ENCODE measurements around the gene PLAC8. TPM values are rescaled to one million over a fixed set of nuclear protein-coding genes. Genes with fewer than 3 reads are reported as not detected.

PLAC8 gene
- polyA plus RNA-seq, result 0.61 to 1.5 TPM (median 1.3 TPM) in 3 replicates
- polyA plus RNA-seq (2011; ENCODE audit: low read depth), result not detected
- polyA plus RNA-seq (2011; cell fraction: cytosol; rRNA removed), result 0.61 and 0.98 TPM in 2 replicates
- polyA plus RNA-seq (2011; cell fraction: nucleus; rRNA removed), result 0.66 and 0.81 TPM in 2 replicates
- 0.48 and 0.91 TPM in 2 replicates for polyA plus RNA-seq (2012; ENCODE audit: low replicate concordance)
- 0.53 to 1.0 TPM in 2 of 3 replicates, not detected in the other for polyA minus RNA-seq
- polyA minus RNA-seq (2011; cell fraction: cytosol; rRNA and poly(A)+ RNA removed), result 1.3 TPM
- 0.21 TPM in 1 of 2 replicates, not detected in the other for polyA minus RNA-seq (2011; cell fraction: nucleus; rRNA and poly(A)+ RNA removed)

- Histone ChIP-seq H3K27me3 (ENCODE audit: control insufficient read depth, extremely low read depth, insufficient read depth, low read length) (no peaks in the 10 kb centered on the region), H3K79me2 (ENCODE audit: control insufficient read depth, insufficient read depth, low read length) (no peaks in the 10 kb centered on the region), H3K36me3 (ENCODE audit: control insufficient read depth in 2 of 2, extremely low read depth in 1 of 2, insufficient read depth in 2 of 2, low read length in 2 of 2) (no peaks in the 10 kb centered on the region), H4K20me1 (ENCODE audit: control insufficient read depth, extremely low read depth, insufficient read depth, low read length) (no peaks in the 10 kb centered on the region), H3K9me3 (ENCODE audit: control insufficient read depth, low read depth, low read length) (no peaks in the 10 kb centered on the region), H3K27ac (ENCODE audit: control insufficient read depth, insufficient read depth, low read length) (peak within 1 kb of the TSS; percentile 67), H3K9ac (ENCODE audit: control insufficient read depth, extremely low read depth, insufficient read depth, low read length) (peak within 1 kb of the TSS; percentile 53), H3K4me1 (ENCODE audit: control insufficient read depth, extremely low read depth, insufficient read depth, low read length) (peaks cover 25% of the 10 kb centered on the region), H3K4me3 (ENCODE audit: control insufficient read depth in 2 of 3, extremely low read depth in 1 of 3, insufficient read depth in 2 of 3, low read depth in 1 of 3, low read length in 3 of 3) (peak within 1 kb of the TSS in 1 of 3 experiments; percentile 41), H3K9me1 (ENCODE audit: control insufficient read depth, extremely low read depth, insufficient read depth, low read length) (no peaks in the 10 kb centered on the region), H2AFZ (ENCODE audit: control insufficient read depth, low read length) (peak within 1 kb of the TSS; percentile 35), H3K4me2 (ENCODE audit: control insufficient read depth, extremely low read depth, insufficient read depth, low read depth, low read length) (peak within 1 kb of the TSS; percentile 88)
- FAIRE-seq, result peak; percentile 48
- peak; percentile 46 for DNase-seq (ENCODE audit: low read depth, low spot score)
- TF ChIP-seq EZH2 (IDR thresholded peaks at IDR 0.05; ENCODE audit: low read length) (no peak), CTCF (optimal IDR thresholded peaks at IDR 0.05 in 1 of 3, IDR thresholded peaks at IDR 0.05 in 1 of 3, conservative IDR thresholded peaks at IDR 0.05 in 1 of 3; ENCODE audit: extremely low read depth in 1 of 3, insufficient read depth in 2 of 3, low read length in 3 of 3) (no peak)
- dilution Hi-C loops (cut with MboI; ENCODE audit: extremely low pct_ligation_motif_present, low sequenced_read_pairs), result no loop called here
Observed at GRCh38 chr4:83114576-83114975, at the start of gene PLAC8. TSS of gene PLAC8 (minus strand) at chr4:83114729. CDS start at chr4:83107921, 6,808 bp downstream.

- FAIRE-seq (no peak), DNase-seq (ENCODE audit: low read depth, low spot score) (no peak)
- H3K27me3 ChIP-seq (ENCODE audit: control insufficient read depth, extremely low read depth, insufficient read depth, low read length), result no peaks in the 10 kb centered on the region
- H3K27ac ChIP-seq (ENCODE audit: control insufficient read depth, insufficient read depth, low read length), result no peak overlapping the region
- no peak overlapping the region for H3K4me3 ChIP-seq (ENCODE audit: control insufficient read depth in 2 of 3, extremely low read depth in 1 of 3, insufficient read depth in 2 of 3, low read depth in 1 of 3, low read length in 3 of 3)
- H3K9me1 ChIP-seq (ENCODE audit: control insufficient read depth, extremely low read depth, insufficient read depth, low read length), result no peaks in the 10 kb centered on the region
- no peaks in the 10 kb centered on the region for H3K36me3 ChIP-seq (ENCODE audit: control insufficient read depth in 2 of 2, extremely low read depth in 1 of 2, insufficient read depth in 2 of 2, low read length in 2 of 2)
- TF ChIP-seq EZH2 (IDR thresholded peaks at IDR 0.05; ENCODE audit: low read length) (no peak), CTCF (optimal IDR thresholded peaks at IDR 0.05 in 1 of 3, IDR thresholded peaks at IDR 0.05 in 1 of 3, conservative IDR thresholded peaks at IDR 0.05 in 1 of 3; ENCODE audit: extremely low read depth in 1 of 3, insufficient read depth in 2 of 3, low read length in 3 of 3) (no peak)
- no peaks in the 10 kb centered on the region for H3K9me3 ChIP-seq (ENCODE audit: control insufficient read depth, low read depth, low read length)
- no peaks in the 10 kb centered on the region for H4K20me1 ChIP-seq (ENCODE audit: control insufficient read depth, extremely low read depth, insufficient read depth, low read length)
- H2AFZ ChIP-seq (ENCODE audit: control insufficient read depth, low read length), result no peak overlapping the region
- H3K79me2 ChIP-seq (ENCODE audit: control insufficient read depth, insufficient read depth, low read length), result no peaks in the 10 kb centered on the region
- peaks cover 8% of the 10 kb centered on the region for H3K4me1 ChIP-seq (ENCODE audit: control insufficient read depth, extremely low read depth, insufficient read depth, low read length)
- H3K9ac ChIP-seq (ENCODE audit: control insufficient read depth, extremely low read depth, insufficient read depth, low read length), result no peak overlapping the region
- dilution Hi-C loops (cut with MboI; ENCODE audit: extremely low pct_ligation_motif_present, low sequenced_read_pairs), result no loop called here
- no peak overlapping the region for H3K4me2 ChIP-seq (ENCODE audit: control insufficient read depth, extremely low read depth, insufficient read depth, low read depth, low read length)
Observed at GRCh38 chr4:83153417-83153816, 38.9 kb upstream of the PLAC8 start.

All from keratinocyte (primary cell).